ENCODE results near the gene NEK5. TPM values are rescaled to one million over a fixed set of nuclear protein-coding genes. Genes with fewer than 3 reads are reported as not detected.
A peak's percentile ranks its signal among the peaks of the same experiment; 100 is the strongest.

NEK5 gene
- total and polyA plus RNA-seq, 2 donors from 2014 or later, result 0.39 to 1.2 TPM

- TF ChIP-seq, protein P1, sequence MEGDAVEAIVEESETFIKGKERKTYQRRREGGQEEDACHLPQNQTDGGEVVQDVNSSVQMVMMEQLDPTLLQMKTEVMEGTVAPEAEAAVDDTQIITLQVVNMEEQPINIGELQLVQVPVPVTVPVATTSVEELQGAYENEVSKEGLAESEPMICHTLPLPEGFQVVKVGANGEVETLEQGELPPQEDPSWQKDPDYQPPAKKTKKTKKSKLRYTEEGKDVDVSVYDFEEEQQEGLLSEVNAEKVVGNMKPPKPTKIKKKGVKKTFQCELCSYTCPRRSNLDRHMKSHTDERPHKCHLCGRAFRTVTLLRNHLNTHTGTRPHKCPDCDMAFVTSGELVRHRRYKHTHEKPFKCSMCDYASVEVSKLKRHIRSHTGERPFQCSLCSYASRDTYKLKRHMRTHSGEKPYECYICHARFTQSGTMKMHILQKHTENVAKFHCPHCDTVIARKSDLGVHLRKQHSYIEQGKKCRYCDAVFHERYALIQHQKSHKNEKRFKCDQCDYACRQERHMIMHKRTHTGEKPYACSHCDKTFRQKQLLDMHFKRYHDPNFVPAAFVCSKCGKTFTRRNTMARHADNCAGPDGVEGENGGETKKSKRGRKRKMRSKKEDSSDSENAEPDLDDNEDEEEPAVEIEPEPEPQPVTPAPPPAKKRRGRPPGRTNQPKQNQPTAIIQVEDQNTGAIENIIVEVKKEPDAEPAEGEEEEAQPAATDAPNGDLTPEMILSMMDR (IDR thresholded peaks at IDR 0.05; ENCODE audit: borderline replicate concordance, extremely low read depth, insufficient read depth), result no peak
- DNase-seq, result no peak
- Histone ChIP-seq H3K4me1 (ENCODE audit: control insufficient read depth in 2 of 3, insufficient read depth in 2 of 3, low read depth in 1 of 3, low read length in 3 of 3) (no peaks in the 10 kb centered on the region), H3K27me3 (ENCODE audit: control insufficient read depth, insufficient read depth, low read length) (no peaks in the 10 kb centered on the region), H3K36me3 (ENCODE audit: control insufficient read depth in 2 of 3, insufficient read depth in 3 of 3, low read length in 3 of 3) (peaks cover 3 to 19% (median 18%) of the 10 kb centered on the region in 3 donors), H3K9ac (ENCODE audit: low read length in 3 of 3) (no peak overlapping the region), H3K4me3 (ENCODE audit: low read length in 3 of 3) (no peak overlapping the region), H3K9me3 (ENCODE audit: control insufficient read depth in 2 of 3, insufficient read depth in 1 of 3, low read length in 3 of 3) (no peaks in the 10 kb centered on the region), H3K27ac (ENCODE audit: low read depth in 2 of 2, low read length in 2 of 2) (no peak overlapping the region)
- FAIRE-seq, result no peak
- intact Hi-C loops (cut with DNase I), result no loop called here
Observed at GRCh38 chr13:52136763-52137162, 7.9 kb upstream of the NEK5 start.

DNA sequence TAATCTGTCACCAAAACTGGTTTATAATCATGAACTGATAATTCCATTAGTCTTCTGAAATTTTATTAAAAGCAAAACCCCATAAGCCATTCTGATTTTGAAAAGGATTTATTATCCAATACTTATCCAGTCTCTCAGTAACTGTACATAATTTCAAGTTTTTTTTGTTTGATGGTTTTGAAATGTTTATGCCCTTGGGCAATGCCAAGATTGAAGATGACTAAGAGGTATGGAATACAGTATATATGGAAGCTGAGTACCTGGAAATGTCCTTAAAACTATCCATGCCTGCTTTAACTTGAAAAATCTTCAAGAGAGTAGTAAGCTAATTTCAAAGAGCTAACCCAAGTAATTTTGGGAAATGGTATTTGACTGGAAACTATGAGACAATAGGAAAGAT lies 1.8 kb upstream of the NEK5 start:
- Histone ChIP-seq H3K4me3 (ENCODE audit: low read length in 3 of 3) (no peak overlapping the region), H3K36me3 (ENCODE audit: control insufficient read depth in 2 of 3, insufficient read depth in 3 of 3, low read length in 3 of 3) (peaks cover 3 to 23% (median 13%) of the 10 kb centered on the region in 3 donors), H3K27ac (ENCODE audit: low read depth in 2 of 2, low read length in 2 of 2) (no peak overlapping the region), H3K27me3 (ENCODE audit: control insufficient read depth, insufficient read depth, low read length) (no peaks in the 10 kb centered on the region), H3K9me3 (ENCODE audit: control insufficient read depth in 2 of 3, insufficient read depth in 1 of 3, low read length in 3 of 3) (no peaks in the 10 kb centered on the region), H3K9ac (ENCODE audit: low read length in 3 of 3) (no peak overlapping the region), H3K4me1 (ENCODE audit: control insufficient read depth in 2 of 3, insufficient read depth in 2 of 3, low read depth in 1 of 3, low read length in 3 of 3) (peaks cover 0 to 6% (median 5%) of the 10 kb centered on the region in 3 donors)
- FAIRE-seq (no peak), DNase-seq (no peak)
- TF ChIP-seq, protein P1 (IDR thresholded peaks at IDR 0.05; ENCODE audit: borderline replicate concordance, extremely low read depth, insufficient read depth), result no peak
- intact Hi-C loops (cut with DNase I), result no loop called here

DNA sequence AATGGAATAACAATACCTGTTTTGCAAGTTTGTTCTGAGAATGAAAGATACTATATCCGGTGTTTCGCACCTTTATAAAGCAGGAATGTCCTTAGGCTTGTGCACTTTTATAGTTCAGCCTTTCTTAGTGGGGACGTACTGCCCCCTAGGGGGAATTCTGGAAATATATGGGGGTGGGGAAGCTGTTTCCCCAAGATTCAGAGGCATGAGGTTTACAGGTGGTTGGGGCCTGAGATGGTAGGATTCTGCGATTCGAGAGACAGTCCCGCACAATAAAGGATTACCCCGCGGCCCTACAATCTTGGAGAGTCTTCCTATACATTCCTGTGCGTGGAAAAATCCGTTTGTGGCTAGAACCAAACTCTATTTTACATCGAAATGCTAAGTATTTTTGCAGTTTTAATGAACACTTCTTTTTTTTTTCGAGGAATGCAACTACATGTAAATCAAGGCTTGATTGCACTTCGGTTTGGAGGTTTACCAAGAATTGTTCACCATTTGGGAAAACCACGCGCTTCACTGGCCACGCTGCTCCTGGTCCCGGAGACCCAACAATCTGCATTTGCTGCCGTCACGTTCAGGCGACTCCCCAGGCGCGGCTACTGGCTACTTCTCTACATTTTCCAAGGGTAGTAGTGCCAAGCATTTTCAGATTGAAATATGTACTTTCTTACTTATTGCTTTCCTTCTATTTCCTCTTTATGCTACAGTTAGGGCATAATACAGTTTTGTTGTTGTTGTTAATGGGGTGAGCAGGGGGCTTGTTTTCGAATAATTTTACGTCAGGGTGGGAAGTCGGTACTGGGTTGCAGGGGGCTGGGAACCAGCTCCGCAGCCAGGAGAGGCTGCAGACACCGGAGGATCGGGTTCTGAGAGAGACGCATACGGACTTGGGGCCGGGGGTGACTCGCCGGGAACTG lies 830 bp downstream of the NEK5 start:
- peak overlapping the region; percentile 13 to 57 (median 56) for H3K9ac ChIP-seq (ENCODE audit: low read length in 3 of 3)
- TF ChIP-seq, protein P1 (IDR thresholded peaks at IDR 0.05; ENCODE audit: borderline replicate concordance, extremely low read depth, insufficient read depth), result peak; percentile 87

More for the DNA sequence above, 830 bp downstream of the NEK5 start:
- Histone ChIP-seq H3K36me3 (ENCODE audit: control insufficient read depth in 2 of 3, insufficient read depth in 3 of 3, low read length in 3 of 3) (peaks cover 3 to 17% (median 8%) of the 10 kb centered on the region in 3 donors), H3K27ac (ENCODE audit: low read depth in 2 of 2, low read length in 2 of 2) (peak overlapping the region; percentile 17 to 63), H3K4me3 (ENCODE audit: low read length in 3 of 3) (peak overlapping the region; percentile 44 to 83 (median 44)), H3K9me3 (ENCODE audit: control insufficient read depth in 2 of 3, insufficient read depth in 1 of 3, low read length in 3 of 3) (no peaks in the 10 kb centered on the region), H3K27me3 (ENCODE audit: control insufficient read depth, insufficient read depth, low read length) (no peaks in the 10 kb centered on the region), H3K4me1 (ENCODE audit: control insufficient read depth in 2 of 3, insufficient read depth in 2 of 3, low read depth in 1 of 3, low read length in 3 of 3) (peaks cover 0 to 6% (median 5%) of the 10 kb centered on the region in 3 donors)
- peak; percentile 77 for FAIRE-seq
- intact Hi-C loops (cut with DNase I), result loop anchor here (10.0 kb wide), 1 partner anchor 133 kb away; no protein-coding TSS in a partner anchor
- DNase-seq, result peak in 4 of 5 donors; percentile 79 to 93 (median 87)
